Endodermal cell (in vitro differentiated cells): ENCODE results near the gene ZNF397. TPM values are rescaled to one million over a fixed set of nuclear protein-coding genes. Genes with fewer than 3 reads are reported as not detected.

Experiments used
- DNase-seq: peaks from one replicate; pipeline ENCODE4 v3.0.0-alpha.2; 2017
- H3K27ac ChIP-seq: 2 replicates; pipeline ENCODE4 v1.5.1; 2013; ENCODE audit warnings: mild to moderate bottlenecking, low read depth, low read length, moderate library complexity
- H3K27me3 ChIP-seq: 2 replicates; pipeline ENCODE4 v1.6.1; 2013; ENCODE audit warnings: mild to moderate bottlenecking, low read length, moderate library complexity; ENCODE audit not compliant: insufficient read depth, control insufficient read depth, poor library complexity, severe bottlenecking
- H3K36me3 ChIP-seq: 2 replicates; pipeline ENCODE4 v1.7.0; 2013; ENCODE audit warnings: mild to moderate bottlenecking, low read length, moderate library complexity; ENCODE audit not compliant: control insufficient read depth, insufficient read depth
- H3K4me1 ChIP-seq: one replicate; pipeline ENCODE4 v1.7.0; 2013; ENCODE audit warnings: low read length; ENCODE audit not compliant: control insufficient read depth, insufficient read depth
- H3K4me3 ChIP-seq: 2 replicates; pipeline ENCODE4 v1.5.1; 2013; ENCODE audit warnings: mild to moderate bottlenecking, low read length, moderate library complexity
- H3K9ac ChIP-seq: 2 replicates; pipeline ENCODE4 v1.6.1; 2013; ENCODE audit warnings: mild to moderate bottlenecking, low read length, moderate library complexity; ENCODE audit not compliant: poor library complexity, severe bottlenecking; ENCODE audit errors: extremely low read depth
- H3K9me3 ChIP-seq: 2 replicates; pipeline ENCODE4 v1.6.1; 2013; ENCODE audit warnings: mild to moderate bottlenecking, low read length, moderate library complexity; ENCODE audit not compliant: control insufficient read depth
- H3K27ac Mint-ChIP-seq: 2 replicates; pipeline ENCODE4 v1.8.0; 2020; ENCODE audit warnings: mixed read lengths
- H3K27me3 Mint-ChIP-seq: 2 replicates; pipeline ENCODE4 v1.8.0; 2021; ENCODE audit warnings: mild to moderate bottlenecking, mixed read lengths; ENCODE audit not compliant: insufficient read depth
- H3K36me3 Mint-ChIP-seq: 2 replicates; pipeline ENCODE4 v1.8.0; 2020; ENCODE audit warnings: low read depth, mixed read lengths
- H3K4me1 Mint-ChIP-seq: 2 replicates; pipeline ENCODE4 v1.8.0; 2020; ENCODE audit warnings: mixed read lengths
- H3K4me3 Mint-ChIP-seq: 2 replicates; pipeline ENCODE4 v1.8.0; 2020; ENCODE audit warnings: mild to moderate bottlenecking, moderate library complexity, mixed read lengths
- H3K9me3 Mint-ChIP-seq: 2 replicates; pipeline ENCODE4 v1.8.0; 2020; ENCODE audit warnings: mild to moderate bottlenecking, mixed read lengths
- CTCF ChIP-seq: fragments of 200-600 bp; sonication (generic); conservative IDR thresholded peaks from 2 replicates; pipeline ENCODE4 v1.5.0; 2021; ENCODE audit warnings: antibody characterized with exemption, mild to moderate bottlenecking
- WGBS, 2 experiments: methylation state at CpG; one replicate each; pipeline versions ENCODE4 v1.1.5 to v1.1.7; 2013; ENCODE audit warnings: missing lambda C conversion rate in 2 of 2, mixed read lengths in 1 of 2; ENCODE audit not compliant: insufficient coverage in 1 of 2, insufficient read length in 1 of 2; 5-methylcytosine and 5-hydroxymethylcytosine counted together
- total RNA-seq, 2 donors: library from RNA; stranded (reverse); fragmentation: NEBNext Ultra II Directional in 1 of 2; extraction: Animal tissue kit (Norgen Biotek cat#: 25700) in 1 of 2; gene quantifications; 2 replicates in 1 of 2; 3 replicates in 1 of 2; pipeline ENCODE4 v1.2.1, GENCODE V29; 2021

The ZNF397 gene
- total RNA-seq, 2 donors from 2014 or later, result 44.1 to 64.6 TPM

DNA sequence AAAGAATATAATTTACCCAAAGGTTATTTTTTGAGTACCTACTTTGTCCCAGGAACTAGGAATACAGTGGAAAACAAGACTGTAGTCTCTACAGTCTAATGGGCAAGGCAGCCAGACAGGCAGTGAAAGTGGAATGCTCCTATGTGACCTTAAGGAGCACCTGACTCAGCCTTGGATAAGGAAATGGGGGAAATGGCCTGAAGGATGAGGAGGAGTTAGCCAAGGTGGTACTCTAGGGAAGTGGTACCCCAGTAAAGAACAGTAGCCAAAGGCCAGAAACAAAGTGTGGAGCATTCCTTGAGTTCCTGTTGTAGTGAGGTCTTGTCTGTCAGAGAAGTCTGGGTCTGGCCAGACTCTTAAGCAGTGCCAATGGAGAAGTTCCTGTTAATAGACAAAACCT, 6.0 kb downstream of the ZNF397 start:
- Histone ChIP-seq H3K4me1 (no peaks in the 10 kb centered on the region), H3K4me3 (peak overlapping the region; percentile 64), H3K27ac (no peak overlapping the region), H3K36me3 (peaks cover 94% of the 10 kb centered on the region), H3K9ac (no peak overlapping the region), H3K27me3 (no peaks in the 10 kb centered on the region), H3K9me3 (peaks cover 90% of the 10 kb centered on the region)
- no peaks in the 10 kb centered on the region for H3K27me3 Mint-ChIP-seq
- H3K27ac Mint-ChIP-seq, result no peak overlapping the region
- H3K36me3 Mint-ChIP-seq, result peaks cover 96% of the 10 kb centered on the region
- DNase-seq, result no peak
- no peak overlapping the region for H3K4me3 Mint-ChIP-seq
- peaks cover 3% of the 10 kb centered on the region for H3K4me1 Mint-ChIP-seq
- H3K9me3 Mint-ChIP-seq, result peaks cover 62% of the 10 kb centered on the region
- no peak for TF ChIP-seq CTCF

DNA sequence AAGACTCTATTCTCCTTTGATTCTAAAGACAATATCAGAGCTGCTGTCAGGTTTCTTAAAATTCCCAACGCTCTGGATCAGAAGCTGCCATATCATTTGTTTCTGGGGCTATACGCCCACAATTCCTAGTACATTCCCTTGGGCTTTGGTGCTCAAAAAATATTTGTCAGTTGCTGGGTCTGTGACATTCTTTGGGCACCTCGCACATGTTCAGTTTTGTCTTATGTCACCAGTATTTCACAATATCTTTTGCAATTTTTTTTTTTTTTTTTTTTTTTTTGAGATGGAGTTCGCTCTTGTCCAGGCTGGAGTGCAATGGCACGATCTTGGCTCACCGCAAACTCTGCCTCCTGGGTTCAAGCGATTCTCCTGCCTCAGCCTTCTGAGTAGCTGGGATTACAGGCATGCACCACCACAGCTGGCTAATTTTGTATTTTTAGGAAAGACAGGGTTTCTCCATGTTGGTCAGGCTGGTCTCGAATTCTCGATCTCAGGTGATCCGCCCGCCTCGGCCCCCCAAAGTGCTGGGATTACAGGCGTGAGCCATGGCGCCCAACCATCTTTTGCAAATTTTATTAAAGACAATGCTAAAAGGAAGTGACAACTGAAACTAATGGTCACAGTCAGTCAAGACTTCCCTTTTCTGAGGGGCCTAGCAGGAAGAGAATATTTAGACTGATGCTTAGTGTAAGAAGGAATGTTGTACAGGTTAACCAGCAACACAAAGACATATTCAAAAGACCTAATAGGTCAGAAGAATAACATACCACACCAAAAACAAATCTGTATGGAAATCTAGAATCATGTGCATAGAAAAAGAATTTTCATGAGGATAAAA, 6.8 kb downstream of the ZNF397 start:
- peaks cover 92% of the 10 kb centered on the region for H3K9me3 ChIP-seq
- no peaks in the 10 kb centered on the region for H3K27me3 Mint-ChIP-seq
- no peak for TF ChIP-seq CTCF
- H3K9me3 Mint-ChIP-seq, result peaks cover 67% of the 10 kb centered on the region
- H3K4me1 ChIP-seq, result no peaks in the 10 kb centered on the region
- no peak overlapping the region for H3K4me3 Mint-ChIP-seq
- peaks cover 97% of the 10 kb centered on the region for H3K36me3 Mint-ChIP-seq
- H3K27ac Mint-ChIP-seq, result no peak overlapping the region
- peaks cover under 1% of the 10 kb centered on the region for H3K4me1 Mint-ChIP-seq
- H3K4me3 ChIP-seq, result no peak overlapping the region
- H3K27ac ChIP-seq, result no peak overlapping the region
- no peaks in the 10 kb centered on the region for H3K27me3 ChIP-seq
- H3K9ac ChIP-seq, result no peak overlapping the region
- WGBS, 2 experiments, result 97 to 98% methylated on average over 13 to 14 of the region's 14 CpGs
- peaks cover 94% of the 10 kb centered on the region for H3K36me3 ChIP-seq
- no peak for DNase-seq

GRCh38 chr18:35248429-35248828, 7.6 kb downstream of the ZNF397 start:
- H3K27me3 Mint-ChIP-seq, result no peaks in the 10 kb centered on the region
- H3K4me3 Mint-ChIP-seq, result no peak overlapping the region
- peaks cover 67% of the 10 kb centered on the region for H3K9me3 Mint-ChIP-seq
- 93 to 96% methylated on average over 5 of the region's 6 CpGs for WGBS, 2 experiments
- Histone ChIP-seq H3K27me3 (no peaks in the 10 kb centered on the region), H3K4me1 (no peaks in the 10 kb centered on the region), H3K36me3 (peaks cover 94% of the 10 kb centered on the region), H3K9me3 (peaks cover 92% of the 10 kb centered on the region), H3K27ac (no peak overlapping the region), H3K9ac (no peak overlapping the region), H3K4me3 (no peak overlapping the region)
- H3K27ac Mint-ChIP-seq, result no peak overlapping the region
- H3K36me3 Mint-ChIP-seq, result peaks cover 97% of the 10 kb centered on the region
- no peak for DNase-seq
- TF ChIP-seq CTCF, result no peak
- H3K4me1 Mint-ChIP-seq, result no peaks in the 10 kb centered on the region
